Vagina (tissue), 2 donors: Measurements from ENCODE around the gene RET.

Experiments
- POLR2AphosphoS5 ChIP-seq, 2 donors: sonication (generic); formaldehyde crosslinking; IDR thresholded peaks; one replicate each; pipeline ENCODE4 v1.9.0; 2017; ENCODE audit warnings: antibody characterized with exemption in 2 of 2, mild to moderate bottlenecking in 2 of 2, low read depth in 1 of 2; ENCODE audit not compliant: insufficient read depth in 1 of 2
- TF ChIP-seq, protein P1 (sequence below), 3 experiments: fragments of 450-650 bp in 2 of 3; fragments of 200-600 bp in 1 of 3; sonication (generic) in 1 of 3; IDR thresholded peaks; one replicate each; pipeline ENCODE4 v1.5.1; 2017 to 2019; ENCODE audit warnings: antibody characterized with exemption in 3 of 3, mild to moderate bottlenecking in 2 of 3, moderate library complexity in 2 of 3

DNA sequence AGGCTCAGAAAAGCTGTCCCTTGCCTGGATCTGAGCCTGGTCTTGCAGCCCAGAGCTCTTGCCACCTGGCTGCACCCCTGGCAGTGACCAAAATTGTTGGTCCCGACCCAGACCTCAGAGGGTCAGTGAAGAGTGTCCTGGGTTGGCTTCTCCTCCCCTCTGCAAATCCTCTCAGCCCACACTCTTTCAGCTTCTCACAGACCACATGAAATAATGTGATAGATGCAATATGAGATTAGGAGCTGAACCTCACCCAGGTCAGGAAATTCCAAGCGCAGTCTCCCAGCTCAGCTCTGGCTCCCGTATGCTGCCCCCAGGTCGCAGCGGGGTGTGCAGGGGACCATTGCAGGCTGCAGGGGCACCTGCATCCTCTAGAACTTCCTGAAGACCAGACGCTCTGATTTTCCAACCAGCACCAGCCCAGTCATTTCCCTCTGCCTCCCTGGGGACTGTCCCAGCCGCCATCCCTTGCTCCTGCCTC is 19.6 kb upstream of the RET start:
- TF ChIP-seq, protein P1, sequence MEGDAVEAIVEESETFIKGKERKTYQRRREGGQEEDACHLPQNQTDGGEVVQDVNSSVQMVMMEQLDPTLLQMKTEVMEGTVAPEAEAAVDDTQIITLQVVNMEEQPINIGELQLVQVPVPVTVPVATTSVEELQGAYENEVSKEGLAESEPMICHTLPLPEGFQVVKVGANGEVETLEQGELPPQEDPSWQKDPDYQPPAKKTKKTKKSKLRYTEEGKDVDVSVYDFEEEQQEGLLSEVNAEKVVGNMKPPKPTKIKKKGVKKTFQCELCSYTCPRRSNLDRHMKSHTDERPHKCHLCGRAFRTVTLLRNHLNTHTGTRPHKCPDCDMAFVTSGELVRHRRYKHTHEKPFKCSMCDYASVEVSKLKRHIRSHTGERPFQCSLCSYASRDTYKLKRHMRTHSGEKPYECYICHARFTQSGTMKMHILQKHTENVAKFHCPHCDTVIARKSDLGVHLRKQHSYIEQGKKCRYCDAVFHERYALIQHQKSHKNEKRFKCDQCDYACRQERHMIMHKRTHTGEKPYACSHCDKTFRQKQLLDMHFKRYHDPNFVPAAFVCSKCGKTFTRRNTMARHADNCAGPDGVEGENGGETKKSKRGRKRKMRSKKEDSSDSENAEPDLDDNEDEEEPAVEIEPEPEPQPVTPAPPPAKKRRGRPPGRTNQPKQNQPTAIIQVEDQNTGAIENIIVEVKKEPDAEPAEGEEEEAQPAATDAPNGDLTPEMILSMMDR (IDR thresholded peaks at IDR 0.05): no peak
- TF ChIP-seq POLR2AphosphoS5 (IDR thresholded peaks at IDR 0.05; ENCODE audit: insufficient read depth in 1 of 2, low read depth in 1 of 2): no peak
